Kidney (tissue), 14 donors: ENCODE data around the gene PSEN2. TPM values are rescaled to one million over a fixed set of nuclear protein-coding genes. Genes with fewer than 3 reads are reported as not detected.
"Not testable (repeated sequence)": the region's sequence is repeated elsewhere in the genome, so short reads cannot be mapped to it uniquely, and the experiment has no call there.

Experiments used
- DNase-seq, 5 donors: peaks; one replicate each; pipeline ENCODE4 v3.0.0-alpha.2; 2013 to 2020
- FAIRE-seq: peaks from 2 replicates; lab custom pipeline; 2012; peaks lifted over from hg19 to GRCh38; lab: Jason Lieb, UNC
- H3K27ac ChIP-seq, 2 donors: one replicate each; pipeline ENCODE4 v1.7.0; 2013; ENCODE audit warnings: low read depth in 2 of 2, low read length in 2 of 2, inconsistent platforms in 1 of 2
- H3K27me3 ChIP-seq: one replicate; pipeline ENCODE4 v1.7.1; 2013; ENCODE audit warnings: low read length, inconsistent platforms; ENCODE audit not compliant: control insufficient read depth, insufficient read depth
- H3K36me3 ChIP-seq, 3 donors: one replicate each; pipeline versions ENCODE4 v1.7.0 to v1.7.1; 2013; ENCODE audit warnings: low read length in 3 of 3, control low read depth in 1 of 3, inconsistent platforms in 1 of 3; ENCODE audit not compliant: insufficient read depth in 3 of 3, control insufficient read depth in 2 of 3
- H3K4me1 ChIP-seq, 3 donors: one replicate each; pipeline versions ENCODE4 v1.7.0 to v1.7.1; 2013; ENCODE audit warnings: low read length in 3 of 3, inconsistent platforms in 1 of 3, low read depth in 1 of 3; ENCODE audit not compliant: control insufficient read depth in 2 of 3, insufficient read depth in 2 of 3
- H3K4me3 ChIP-seq, 3 donors: one replicate each; pipeline versions ENCODE4 v1.7.0 to v1.8.1; 2013; ENCODE audit warnings: low read length in 3 of 3, control low read depth in 1 of 3, inconsistent platforms in 1 of 3
- H3K9ac ChIP-seq, 3 donors: one replicate each; pipeline versions ENCODE4 v1.7.0 to v1.7.1; 2013; ENCODE audit warnings: low read length in 3 of 3, control low read depth in 1 of 3, inconsistent platforms in 1 of 3
- H3K9me3 ChIP-seq, 3 donors: one replicate each; pipeline versions ENCODE4 v1.7.0 to v1.7.1; 2013; ENCODE audit warnings: low read length in 3 of 3, control low read depth in 1 of 3, inconsistent platforms in 1 of 3; ENCODE audit not compliant: control insufficient read depth in 2 of 3, insufficient read depth in 1 of 3
- CTCF ChIP-seq: IDR thresholded peaks from 3 replicates; pipeline ENCODE4 v1.5.1; 2012; ENCODE audit warnings: mild to moderate bottlenecking, moderate library complexity, borderline replicate concordance; ENCODE audit not compliant: insufficient read depth; ENCODE audit errors: extremely low read depth
- intact Hi-C: fragments of 100-400 bp; cut with DNase I; formaldehyde crosslinking; loops from one replicate; pipeline ENCODE4 v1.11.1; 2022
- polyA plus RNA-seq: library from polyadenylated mRNA; stranded (reverse); fragments of 350-450 nt; fragmentation: Illumina TruSeq; extraction: RNeasy Lipid Tissue Mini Kit (QIAGEN cat#74804); gene quantifications from one replicate; pipeline ENCODE4 v1.2.3, GENCODE V29; 2014; ENCODE audit warnings: low read depth, low replicate concordance; ENCODE audit not compliant: insufficient read depth
- total RNA-seq: library from RNA; stranded (reverse); fragmentation: NEBNext Ultra II Directional; extraction: Animal tissue kit (Norgen Biotek cat#: 25700); gene quantifications from one replicate; pipeline ENCODE4 v1.2.1, GENCODE V29; 2021
- donor health status: control.
- donor health status: control.
- donor health status: control.
- donor health status: control.
- donor health status: control.
- donor health status: DM: yes; HTN: yes; CAD: no.
- donor health status: Normal renal cell carcinoma (clear cell type).

Gene PSEN2
- total and polyA plus RNA-seq, 2 donors from 2014 or later: 22.6 to 25.6 TPM

DNA sequence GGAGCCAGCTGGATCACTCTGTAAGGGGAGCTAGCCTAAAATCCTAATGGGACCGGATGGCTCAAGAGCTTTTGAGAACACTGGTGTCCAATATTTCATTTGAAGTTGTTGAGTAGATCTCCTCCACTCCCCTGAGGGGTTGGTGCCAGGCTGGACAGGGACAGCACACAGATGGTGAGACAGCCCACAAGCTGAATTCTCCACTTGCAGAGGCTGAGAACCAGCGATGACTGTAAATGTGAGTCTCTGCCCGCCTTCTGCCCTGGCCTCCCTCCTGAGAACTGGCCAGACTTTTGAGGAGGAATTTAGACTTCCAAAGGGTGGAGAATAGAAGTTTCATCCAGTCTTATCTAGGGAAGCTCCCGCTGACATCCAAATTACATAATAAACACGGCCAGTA is 49.2 kb downstream of the PSEN2 start:
- H3K27me3 ChIP-seq: no peaks in the 10 kb centered on the region
- no peaks in the 10 kb centered on the region for H3K9me3 ChIP-seq
- DNase-seq (no peak), FAIRE-seq (no peak)
- H3K4me1 ChIP-seq: no peaks in the 10 kb centered on the region
- H3K27ac ChIP-seq: no peak overlapping the region
- intact Hi-C loops: no loop called here
- no peaks in the 10 kb centered on the region for H3K36me3 ChIP-seq
- no peak for TF ChIP-seq CTCF
- H3K4me3 ChIP-seq: no peak overlapping the region
- no peak overlapping the region for H3K9ac ChIP-seq

DNA sequence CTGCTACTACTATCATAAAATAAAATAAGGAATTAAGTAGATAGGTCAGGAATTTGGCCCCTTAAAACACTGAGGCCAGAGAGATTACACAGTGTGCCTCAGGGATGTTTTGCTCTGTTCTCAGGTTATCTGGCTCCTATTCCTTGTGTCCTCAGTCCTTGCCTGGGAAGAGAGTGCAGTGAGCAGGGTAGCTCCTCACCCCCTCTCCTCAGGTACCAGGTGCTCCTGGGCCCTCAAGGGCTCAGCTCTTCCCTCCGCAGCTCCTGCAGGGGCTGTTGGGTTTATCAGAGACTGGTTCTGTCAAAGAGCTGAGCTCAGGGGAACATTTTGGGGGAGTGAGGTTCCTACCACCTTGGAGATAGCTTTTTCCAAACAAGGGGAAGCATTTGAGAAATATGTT is 49.6 kb downstream of the PSEN2 start:
- no peaks in the 10 kb centered on the region for H3K4me1 ChIP-seq
- DNase-seq (no peak), FAIRE-seq (no peak)
- intact Hi-C loops: no loop called here
- H3K27me3 ChIP-seq: no peaks in the 10 kb centered on the region
- TF ChIP-seq CTCF: no peak
- no peaks in the 10 kb centered on the region for H3K9me3 ChIP-seq
- no peak overlapping the region for H3K4me3 ChIP-seq
- no peaks in the 10 kb centered on the region for H3K36me3 ChIP-seq
- H3K9ac ChIP-seq: no peak overlapping the region
- no peak overlapping the region for H3K27ac ChIP-seq

- H3K27me3 ChIP-seq: no peaks in the 10 kb centered on the region
- FAIRE-seq (no peak), DNase-seq (no peak)
- no peaks in the 10 kb centered on the region for H3K4me1 ChIP-seq
- TF ChIP-seq CTCF: no peak
- intact Hi-C loops: no loop called here
- H3K9ac ChIP-seq: no peak overlapping the region
- H3K9me3 ChIP-seq: no peaks in the 10 kb centered on the region
- H3K27ac ChIP-seq: no peak overlapping the region
- no peaks in the 10 kb centered on the region for H3K36me3 ChIP-seq
- no peak overlapping the region for H3K4me3 ChIP-seq
These were observed 50.1 kb downstream of the PSEN2 start for GRCh38 chr1:226920446-226920894.

GRCh38 chr1:226921504-226921903 is 51.1 kb downstream of the PSEN2 start:
- H3K9ac ChIP-seq: no peak overlapping the region
- no peaks in the 10 kb centered on the region for H3K36me3 ChIP-seq
- H3K27ac ChIP-seq: no peak overlapping the region
- TF ChIP-seq CTCF: no peak
- intact Hi-C loops: no loop called here
- FAIRE-seq (no peak), DNase-seq (no peak)
- H3K27me3 ChIP-seq: no peaks in the 10 kb centered on the region
- H3K9me3 ChIP-seq: no peaks in the 10 kb centered on the region
- no peak overlapping the region for H3K4me3 ChIP-seq
- no peaks in the 10 kb centered on the region for H3K4me1 ChIP-seq

DNA sequence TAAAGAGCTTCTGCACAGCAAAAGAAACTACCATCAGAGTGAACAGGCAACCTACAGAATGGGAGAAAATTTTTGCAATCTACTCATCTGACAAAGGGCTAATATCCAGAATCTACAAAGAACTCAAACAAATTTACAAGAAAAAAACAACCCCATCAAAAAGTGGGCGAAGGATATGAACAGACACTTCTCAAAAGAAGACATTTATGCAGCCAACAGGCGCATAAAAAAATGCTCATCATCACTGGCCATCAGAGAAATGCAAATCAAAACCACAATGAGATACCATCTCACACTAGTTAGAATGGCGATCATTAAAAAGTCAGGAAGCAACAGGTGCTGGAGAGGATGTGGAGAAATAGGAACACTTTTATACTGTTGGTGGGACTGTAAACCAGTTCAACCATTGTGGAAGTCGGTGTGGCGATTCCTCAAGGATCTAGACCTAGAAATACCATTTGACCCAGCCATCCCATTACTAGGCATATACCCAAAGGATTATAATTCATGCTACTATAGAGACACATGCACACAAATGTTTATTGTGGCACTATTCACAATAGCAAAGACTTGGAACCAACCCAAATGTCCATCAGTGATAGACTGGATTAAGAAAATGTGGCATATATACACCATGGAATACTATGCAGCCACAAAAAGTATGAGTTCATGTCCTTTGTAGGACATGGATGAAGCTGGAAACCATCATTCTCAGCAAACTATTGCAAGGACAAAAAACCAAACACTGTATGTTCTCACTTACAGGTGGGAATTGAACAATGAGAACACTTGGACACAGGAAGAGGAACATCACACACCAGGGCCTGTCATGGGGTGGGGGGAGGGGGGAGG is 59.1 kb downstream of the PSEN2 start:
- intact Hi-C loops, H3K4me3 ChIP-seq, FAIRE-seq, H3K27me3 ChIP-seq, H3K4me1 ChIP-seq, H3K27ac ChIP-seq, H3K9me3 ChIP-seq, H3K36me3 ChIP-seq, H3K9ac ChIP-seq, DNase-seq: not testable (repeated sequence)
